GDM1 (cell line): ENCODE results near the gene SLC30A7.

ENCODE experiments used
- DNase-seq: peaks from one replicate; lab custom pipeline; 2025; lab: John Stamatoyannopoulos, UW

SLC30A7 gene

DNA sequence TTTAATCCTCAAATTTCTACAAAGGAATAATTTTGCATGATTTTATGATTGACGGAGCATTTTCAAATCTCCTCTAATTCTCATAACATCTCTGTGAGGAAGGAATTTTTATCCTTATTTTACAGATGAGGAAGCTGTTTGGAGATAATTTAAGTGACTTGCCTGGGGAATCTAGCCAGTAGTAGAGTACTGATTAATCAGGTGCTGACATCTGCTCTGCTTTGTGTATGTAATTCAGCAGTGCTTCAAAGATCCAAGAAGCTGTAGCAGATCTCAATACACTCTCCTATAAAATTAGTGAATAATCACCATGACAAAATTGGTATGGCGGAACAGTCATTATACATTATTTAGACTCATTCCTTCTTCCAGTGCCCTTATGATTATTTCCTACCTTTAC is 83.7 kb downstream of the SLC30A7 start:
- DNase-seq, result no peak

DNA sequence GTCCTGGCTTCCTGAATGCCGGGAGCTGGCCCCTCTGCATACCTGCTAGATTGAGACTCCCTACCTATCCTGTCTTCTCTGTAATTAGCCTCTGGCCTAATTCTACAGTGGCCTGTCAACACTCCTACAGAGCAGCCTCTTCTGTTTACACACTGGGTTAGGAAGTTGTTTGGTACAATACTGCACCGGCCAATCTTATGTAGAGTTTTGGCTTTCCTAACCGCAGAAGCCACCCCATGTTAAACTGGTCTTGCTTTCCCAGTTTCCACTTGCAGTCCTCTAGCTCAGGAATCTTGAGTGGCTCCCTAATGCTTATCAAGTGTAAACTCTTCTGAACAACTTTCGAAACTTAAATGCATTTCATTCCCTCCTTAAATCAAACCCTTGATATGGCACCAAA is 86.9 kb downstream of the SLC30A7 start:
- DNase-seq, result no peak

DNA sequence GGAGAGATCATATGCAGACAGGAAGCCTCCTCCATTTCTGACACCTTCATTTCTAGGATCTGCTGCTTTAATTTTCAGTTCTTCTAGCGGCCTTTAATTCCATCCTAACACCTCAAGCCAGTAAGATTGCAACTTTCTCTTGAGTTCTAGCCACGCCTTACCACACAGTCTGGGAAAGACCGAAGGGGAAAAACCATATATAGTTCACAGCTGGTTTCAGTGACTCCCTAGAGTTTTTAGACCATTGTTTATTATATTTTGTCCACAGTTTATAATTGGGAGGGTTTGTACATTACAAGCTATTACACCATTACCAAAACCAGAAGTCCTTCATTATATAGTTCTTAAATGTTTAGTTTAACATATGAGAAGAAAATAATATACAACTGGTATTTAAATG is 92.2 kb downstream of the SLC30A7 start:
- DNase-seq, result no peak

DNA sequence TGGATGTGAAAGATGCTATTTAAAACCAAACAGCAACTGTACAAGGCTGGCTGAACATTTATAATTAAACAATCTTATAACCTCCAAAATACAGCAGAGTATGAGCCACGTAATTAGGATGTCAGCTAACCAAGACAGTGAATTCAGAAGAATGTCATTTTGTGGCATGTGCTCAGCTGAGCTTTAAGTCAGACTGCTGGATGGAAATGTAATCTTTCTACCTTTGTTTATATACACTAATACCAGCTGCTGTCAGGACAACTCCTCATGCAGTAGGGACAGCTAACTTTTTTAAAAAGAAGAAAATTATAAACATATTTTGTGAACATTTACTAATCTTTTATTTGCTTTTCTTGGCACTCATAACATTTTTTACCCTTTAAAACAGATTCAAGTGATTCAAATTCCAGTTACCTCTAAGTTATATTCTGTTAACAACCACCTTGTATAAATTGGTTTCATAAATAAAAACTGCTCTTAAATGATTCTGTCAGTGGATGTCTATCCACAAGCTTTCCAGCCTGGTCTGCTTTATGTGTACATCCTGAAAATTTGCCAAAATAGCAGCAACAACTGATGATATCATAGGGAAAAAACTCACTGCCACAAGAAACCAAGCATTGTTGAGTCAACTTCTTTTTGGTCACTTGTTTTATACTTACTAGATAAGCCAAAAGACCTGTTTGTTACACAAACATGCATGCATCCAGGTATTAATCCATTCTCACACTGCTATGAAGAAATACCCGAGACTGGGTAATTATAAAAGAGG is 93.6 kb downstream of the SLC30A7 start:
- DNase-seq, result no peak

DNA sequence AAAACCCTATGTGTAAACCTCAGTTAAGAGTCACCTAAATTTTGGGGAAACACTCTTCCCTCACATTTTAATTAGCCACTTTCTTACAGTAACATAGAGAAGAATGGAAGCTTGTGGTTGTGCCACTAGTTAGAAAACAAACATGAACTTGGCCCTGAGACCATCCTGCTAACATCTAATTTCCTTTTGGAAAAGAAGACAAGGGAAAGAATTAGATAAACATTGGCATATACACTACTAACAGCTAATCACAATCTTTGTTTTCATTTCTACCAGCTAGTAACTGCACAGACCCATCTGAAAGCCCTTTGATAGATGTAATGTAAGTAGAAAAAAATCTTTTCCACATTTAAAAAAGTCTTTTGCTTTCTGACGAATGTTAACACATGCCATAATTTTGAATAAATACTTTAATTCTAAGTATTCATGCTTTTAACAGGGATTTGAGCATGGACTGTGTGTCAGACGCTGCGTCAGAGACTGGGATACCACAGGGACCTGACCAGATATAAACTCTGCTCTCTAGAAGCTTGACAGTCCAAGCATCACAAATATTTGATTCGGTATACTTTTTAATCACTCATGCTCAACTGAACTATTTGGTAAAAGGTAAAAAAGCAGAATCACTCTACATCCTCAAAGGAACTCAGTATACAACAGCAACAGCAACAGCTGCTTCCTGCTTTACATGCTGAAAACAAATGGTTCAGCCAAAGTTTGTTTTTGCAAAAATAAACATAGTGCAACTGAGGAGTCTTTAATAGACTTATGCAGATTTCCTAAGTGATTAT is 99.5 kb downstream of the SLC30A7 start:
- DNase-seq, result no peak

DNA sequence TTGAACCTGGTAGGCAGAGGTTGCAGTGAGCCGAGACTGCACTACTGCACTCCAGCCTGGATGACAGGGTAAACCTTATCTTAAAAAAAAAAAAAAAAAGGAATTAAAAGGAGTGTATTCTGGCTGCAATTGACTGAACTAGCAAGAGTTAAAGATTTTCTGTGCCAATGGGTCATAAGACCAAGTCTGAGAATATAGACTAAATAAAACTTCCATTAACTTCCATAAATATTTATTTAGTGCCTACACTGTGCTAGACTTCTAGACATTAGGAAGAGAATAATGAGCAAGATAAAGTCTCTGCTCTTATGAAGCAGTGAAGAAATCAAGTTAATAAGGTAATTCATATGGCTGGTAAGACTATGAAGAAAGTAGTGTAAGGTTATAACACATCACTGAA is 102.5 kb downstream of the SLC30A7 start:
- DNase-seq, result no peak

DNA sequence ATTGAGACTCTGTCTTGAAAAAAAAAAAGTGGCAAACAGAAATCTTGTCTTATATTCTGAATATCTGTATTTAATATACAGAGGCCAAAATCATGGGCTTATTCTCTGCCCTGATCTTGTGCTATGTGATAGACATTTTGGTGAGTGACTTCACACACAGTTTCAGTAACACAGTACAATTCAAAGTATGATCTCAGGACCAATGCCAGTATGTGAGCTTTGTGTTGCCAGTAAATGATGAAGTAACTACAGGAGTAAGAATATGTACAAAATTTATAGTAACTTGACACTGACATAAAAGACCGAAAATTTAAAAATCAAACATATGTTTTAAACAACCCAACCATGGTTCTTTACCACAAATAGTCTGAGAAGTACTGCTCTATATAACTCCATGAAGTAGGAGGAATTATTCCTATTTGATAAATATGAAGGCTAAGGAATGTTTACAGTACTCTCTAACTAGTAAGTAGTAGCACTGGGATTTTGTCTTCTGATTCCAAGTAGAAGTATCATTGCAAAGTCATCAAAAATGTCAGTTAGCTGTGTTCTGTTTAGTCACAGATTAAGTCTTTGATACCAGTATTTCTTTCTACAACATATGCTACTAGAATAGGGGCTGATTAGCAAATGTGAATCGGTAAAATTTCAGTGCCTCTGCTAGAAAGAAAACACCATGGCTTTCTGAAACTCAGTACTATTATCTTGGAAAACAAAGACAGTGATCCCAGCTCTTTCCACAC is 104.4 kb downstream of the SLC30A7 start:
- DNase-seq, result no peak

DNA sequence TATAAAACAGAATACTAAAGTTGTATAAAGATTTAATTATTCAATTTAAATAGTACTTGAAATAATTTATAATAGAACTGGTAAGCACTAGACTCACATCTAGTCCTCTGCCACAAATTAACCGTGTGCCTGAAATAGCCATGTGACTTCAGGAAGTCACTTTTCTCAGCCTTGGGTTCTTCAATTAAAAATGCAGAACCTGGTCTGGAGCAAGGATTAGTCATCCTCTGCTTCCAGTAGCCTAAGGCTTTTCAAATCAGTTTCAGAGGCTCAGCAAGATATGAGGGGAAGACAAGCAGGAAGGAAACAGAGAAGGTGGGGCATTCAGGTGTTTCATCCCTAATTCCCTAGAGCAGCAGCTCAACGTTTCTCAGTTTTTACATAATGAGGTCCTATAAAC is 106.7 kb downstream of the SLC30A7 start:
- DNase-seq, result no peak

DNA sequence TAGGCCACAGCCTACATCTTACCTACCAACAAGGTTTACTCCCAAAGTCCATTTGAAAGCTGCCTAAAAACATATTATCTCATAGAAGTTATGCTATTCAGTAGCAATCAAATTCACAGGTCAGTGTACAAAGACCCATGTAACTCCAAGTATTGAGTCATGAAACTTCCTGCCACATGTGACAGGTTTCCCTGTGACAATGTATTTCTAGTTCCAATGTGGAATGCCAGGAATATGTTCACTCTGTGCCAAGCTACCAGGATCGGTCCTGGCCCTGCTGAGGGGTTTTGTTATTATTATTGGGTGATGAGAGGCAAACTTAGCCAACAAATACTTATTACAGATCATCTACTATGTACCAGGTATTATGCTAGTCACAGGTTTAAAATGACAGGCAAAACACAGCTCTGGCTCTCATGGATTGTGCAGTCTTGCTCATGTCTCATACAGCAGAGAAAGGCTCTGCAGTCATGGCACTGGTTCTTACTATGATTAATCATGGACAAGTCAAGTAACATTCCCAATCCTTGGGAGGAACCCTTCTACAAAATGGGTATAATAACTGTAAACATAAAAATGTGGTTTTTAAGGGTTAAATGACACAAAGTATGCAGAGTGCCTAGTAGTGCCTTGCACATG is 107.2 kb downstream of the SLC30A7 start:
- no peak for DNase-seq

DNA sequence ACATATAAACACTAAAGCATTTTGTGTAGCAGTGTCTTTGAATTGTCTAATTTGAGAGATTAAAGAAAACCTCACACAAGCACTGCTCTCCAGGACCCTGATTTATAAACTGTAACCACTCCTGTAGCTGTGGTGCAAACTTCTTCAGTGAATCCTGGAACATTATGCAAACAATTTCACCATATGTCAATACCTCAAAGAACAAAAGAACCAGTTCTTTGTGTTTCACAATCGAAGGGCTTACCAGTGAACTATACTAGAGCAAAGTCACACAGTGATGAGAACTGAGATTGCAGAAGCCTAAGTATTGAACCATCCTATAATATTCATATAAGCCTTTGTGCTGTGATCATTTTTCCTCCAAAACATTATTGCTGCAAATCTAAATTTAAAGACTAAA is 108.2 kb downstream of the SLC30A7 start:
- DNase-seq, result no peak

DNA sequence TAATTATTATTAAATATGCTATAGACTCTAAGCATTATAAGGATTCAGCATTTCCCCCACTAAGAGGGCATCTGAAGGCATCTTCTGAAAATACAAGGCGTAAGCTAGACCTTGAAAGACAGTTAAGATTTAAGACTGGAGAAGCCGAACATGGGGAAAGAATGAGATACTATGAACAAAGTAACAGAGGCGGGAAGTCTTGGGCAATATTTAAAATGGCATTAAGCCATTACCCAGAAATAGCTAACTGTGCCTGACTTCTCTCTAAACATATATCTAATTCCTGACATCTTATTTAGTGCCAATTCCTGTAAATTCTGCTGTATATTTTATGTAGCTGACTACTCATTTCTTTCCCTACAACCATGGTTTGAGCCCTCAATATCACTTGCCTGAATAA is 108.8 kb downstream of the SLC30A7 start:
- DNase-seq, result no peak

DNA sequence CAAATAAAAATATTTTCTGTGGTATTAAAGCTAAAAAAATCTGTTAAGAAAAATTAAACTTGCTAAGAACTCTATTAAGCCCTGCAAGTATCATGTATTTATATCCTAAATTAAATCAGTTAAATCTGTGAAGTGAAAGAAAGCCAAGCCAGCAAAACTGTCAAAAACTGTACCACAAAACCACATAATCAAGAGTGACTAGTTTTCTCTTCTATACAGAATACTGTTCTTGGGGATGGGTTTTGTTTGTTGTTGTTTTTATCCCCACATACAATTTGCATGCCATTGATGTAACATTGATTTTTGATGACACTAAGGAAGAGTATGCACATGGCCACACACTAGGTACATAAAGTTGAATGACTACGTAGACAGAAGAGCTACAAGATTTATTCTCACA is 109.3 kb downstream of the SLC30A7 start:
- no peak for DNase-seq

DNA sequence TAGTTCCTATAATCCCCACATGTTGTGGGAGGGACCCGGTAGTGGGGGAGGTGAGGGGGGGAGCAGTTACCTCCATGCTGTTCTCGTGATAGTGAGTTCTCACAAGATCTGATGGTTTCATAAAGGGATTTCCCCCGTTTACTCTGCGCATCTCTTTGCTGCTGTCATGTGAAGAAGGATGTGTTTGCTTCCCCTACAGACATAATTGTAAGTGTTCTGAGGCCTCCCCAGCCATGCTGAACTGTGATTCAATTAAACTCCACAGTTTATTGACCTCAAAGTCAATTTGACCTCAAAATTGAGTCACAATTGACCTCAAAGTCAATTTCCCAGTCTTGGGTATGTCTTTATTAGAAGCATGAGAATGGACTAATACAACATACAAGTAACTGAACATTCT is 110.0 kb downstream of the SLC30A7 start:
- DNase-seq, result no peak

DNA sequence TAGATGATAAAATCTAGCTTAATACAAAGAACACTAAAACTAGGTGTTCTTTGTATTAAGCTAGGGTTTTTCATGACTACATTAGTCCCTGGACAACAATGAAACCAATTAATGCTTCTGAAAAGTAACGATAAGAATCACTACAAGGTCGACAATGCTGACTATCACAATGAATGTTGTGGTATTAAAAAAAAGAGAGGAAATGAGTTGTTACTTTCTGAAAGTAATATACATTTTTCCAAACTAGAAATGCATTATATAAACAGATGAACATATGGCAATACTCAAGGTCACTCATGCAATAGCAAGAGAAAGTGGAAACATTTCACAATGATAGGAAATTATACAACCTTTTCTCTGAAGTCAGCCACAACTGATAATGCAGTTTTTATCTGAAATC is 110.7 kb downstream of the SLC30A7 start:
- no peak for DNase-seq

DNA sequence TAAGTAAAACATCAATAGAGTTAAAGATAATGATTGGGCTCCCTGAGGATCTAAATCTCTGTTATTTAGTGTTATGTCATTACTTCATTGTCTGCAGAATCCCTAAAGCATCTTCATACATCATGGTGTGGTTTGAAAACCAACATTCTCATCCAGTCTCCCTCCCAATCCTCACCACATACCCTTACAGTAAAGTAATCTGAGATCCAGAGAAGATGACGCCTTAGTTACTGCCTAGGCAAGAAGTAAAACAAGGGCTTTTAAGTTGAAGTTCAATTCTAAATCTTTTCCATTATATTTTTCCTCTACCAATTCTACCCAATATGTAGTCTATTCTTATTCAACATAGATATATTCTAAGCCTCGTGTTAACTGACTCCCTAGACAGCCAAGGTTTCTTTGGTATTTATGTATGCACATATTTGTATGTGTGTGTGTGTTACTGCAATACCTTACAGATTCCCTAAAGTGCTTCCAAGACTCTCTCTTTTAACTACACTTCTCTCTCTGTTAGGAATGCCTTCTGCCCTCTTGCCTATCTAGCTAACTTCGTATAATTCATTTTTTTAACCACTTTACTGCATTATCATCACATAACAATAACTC is 112.4 kb downstream of the SLC30A7 start:
- no peak for DNase-seq

DNA sequence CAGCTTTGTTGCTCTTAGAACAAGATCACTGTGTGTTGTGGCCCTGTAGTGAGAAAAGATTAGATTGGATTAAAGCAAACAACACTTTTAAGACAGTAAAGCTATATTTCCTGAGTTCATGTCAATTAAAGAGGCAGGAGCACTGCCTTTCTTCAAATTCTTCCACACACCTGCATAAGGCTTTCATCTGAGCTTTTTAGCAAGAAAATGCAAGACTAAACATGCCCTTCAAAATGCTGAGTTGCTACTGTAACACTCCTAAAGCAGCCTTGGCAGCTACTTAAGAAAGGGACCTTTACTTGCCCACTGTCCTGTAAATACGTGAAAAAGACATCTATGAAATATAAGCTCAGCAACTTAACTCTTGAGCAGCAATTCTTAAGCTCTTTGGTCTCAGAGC is 117.9 kb downstream of the SLC30A7 start:
- DNase-seq, result no peak

DNA sequence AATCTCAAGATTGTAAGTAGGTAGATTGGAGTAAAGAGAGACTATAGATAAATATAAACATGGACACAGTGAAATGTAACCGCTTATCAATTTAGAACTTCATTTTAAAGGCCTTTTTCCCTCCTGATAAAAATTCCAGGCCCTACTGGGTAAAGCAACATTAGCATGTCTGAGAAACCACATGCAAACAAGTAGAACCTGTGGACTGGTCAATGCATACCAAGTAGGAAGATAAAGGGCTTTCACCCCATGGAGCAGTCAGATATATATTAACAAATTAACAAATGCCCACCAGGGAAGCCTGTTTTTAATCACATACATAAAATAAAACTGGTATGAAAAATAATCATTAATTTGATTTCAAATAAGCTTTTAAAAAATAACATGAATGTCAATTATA is 121.6 kb downstream of the SLC30A7 start:
- no peak for DNase-seq

DNA sequence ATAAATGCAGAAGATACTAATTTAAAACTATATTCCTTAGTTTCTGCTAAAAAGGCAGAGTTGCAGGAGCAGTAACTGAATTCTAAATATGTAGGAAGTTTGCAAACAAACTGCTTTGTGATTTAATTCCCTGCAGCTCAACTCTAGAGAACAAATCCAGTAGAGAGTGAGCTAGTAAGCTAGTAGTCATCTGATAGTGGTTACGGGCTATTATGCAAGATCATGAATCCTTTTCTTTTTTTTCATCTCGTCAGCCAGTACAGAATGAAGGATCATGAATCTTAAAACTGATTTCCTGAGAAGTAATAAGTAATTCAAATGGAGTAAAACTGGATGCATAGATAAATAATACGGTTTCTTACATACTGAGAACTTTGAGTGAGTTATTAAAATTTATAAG is 126.4 kb downstream of the SLC30A7 start:
- no peak for DNase-seq

DNA sequence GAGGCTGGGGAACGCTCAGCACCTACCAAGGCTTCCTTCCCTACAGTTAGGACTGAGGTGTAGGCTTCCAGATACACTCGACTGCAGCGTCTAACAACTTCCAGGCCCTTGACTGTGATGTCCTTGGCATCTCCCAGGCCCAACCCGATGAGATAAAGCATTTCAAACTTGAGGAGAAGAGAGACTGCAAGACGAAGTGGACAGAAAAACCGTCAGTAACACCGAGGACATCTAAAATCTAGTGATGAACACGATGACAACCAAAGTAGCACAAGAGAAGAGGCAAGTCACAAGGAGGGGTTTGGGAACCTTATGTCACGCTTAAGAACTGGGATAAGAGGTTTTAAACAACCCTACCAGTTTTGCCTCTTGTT is 129.4 kb downstream of the SLC30A7 start:
- DNase-seq, result no peak

DNA sequence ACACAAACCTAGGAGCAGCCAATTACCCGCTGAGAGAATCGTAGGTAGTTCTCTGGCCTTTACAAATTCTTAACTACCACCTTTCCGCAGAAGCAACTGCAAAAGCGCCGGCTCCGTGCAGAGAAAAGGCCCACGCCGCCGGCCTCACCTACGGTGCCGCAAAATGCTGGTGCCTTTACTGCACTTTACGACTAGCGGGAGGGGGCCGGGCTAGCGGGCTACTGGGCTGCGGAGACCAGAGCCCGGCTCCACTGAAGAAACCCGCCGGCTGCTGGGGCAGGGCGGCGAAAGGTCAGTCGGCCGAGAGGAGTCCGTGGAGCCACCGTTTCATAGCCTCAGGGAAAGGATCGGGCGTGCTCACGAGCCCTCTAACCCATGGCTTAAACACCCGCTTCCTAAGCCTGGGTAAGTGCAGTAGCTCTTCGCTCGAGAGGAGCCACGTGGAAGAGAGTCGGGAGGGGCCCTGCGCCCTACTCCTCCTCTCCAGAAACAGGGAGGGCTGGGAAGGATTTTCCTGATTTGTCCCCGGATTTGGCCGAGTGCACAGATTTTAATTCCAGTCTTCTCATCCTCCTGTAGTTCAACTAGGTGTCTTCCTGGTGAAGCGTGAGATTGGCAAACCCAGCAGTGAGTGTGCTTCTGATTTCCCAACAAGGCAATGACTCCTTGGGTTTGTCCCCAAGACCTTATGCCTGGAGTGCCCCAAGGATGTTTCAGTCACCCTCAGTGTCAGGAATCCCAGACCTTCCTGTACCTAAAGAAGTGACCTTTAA is 130.0 kb downstream of the SLC30A7 start, which contains the start of gene DPH5:
Gene DPH5 (minus strand): TSS at position 128 of the 773 bp plus-strand sequence. CDS start 341 bp downstream, outside the sequence.
- DNase-seq, result peak; percentile 68

DNA sequence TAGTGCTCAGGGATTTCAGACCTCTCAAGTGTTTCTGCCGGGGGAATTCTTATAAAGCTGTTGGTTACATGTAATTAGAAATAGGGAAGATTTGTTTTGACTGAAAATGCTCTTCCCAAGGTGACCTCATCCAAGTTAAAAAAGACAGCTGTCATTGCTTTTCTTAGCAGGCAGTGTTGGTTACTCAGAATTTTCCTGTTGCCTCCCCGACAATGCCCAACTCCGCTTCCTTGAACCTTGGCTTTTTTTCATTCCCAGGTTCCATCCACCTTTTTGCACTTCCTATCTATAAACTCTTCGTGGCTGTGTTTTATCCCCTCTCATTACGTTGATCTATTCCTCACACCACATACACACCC is 130.5 kb downstream of the SLC30A7 start:
- no peak for DNase-seq
